RWPE2 (cell line): ENCODE results near the gene WDR55.

Experiments
- ATAC-seq: fragments of 200-7000 bp; cut with Tn5 transposase; 3 replicates; pipeline ENCODE4 v1.9.1; 2021; ENCODE audit warnings: low read depth
- DNase-seq: peaks from one replicate; pipeline ENCODE4 v3.0.0-alpha.2; 2020; ENCODE audit warnings: low spot score
- H3K27ac ChIP-seq: fragments of 450-650 bp; 2 replicates; pipeline ENCODE4 v1.5.1; 2017; ENCODE audit warnings: mild to moderate bottlenecking; ENCODE audit not compliant: poor library complexity, severe bottlenecking
- H3K27me3 ChIP-seq: fragments of 250-450 bp; sonication (Bioruptor Pico); 2 replicates; pipeline ENCODE4 v1.5.1; 2021; ENCODE audit warnings: mild to moderate bottlenecking, moderate library complexity; ENCODE audit not compliant: insufficient read depth, poor library complexity, severe bottlenecking
- H3K36me3 ChIP-seq: fragments of 250-450 bp; sonication (Bioruptor Pico); 2 replicates; pipeline ENCODE4 v1.5.1; 2020; ENCODE audit warnings: low read depth, mild to moderate bottlenecking, moderate library complexity
- H3K4me1 ChIP-seq: fragments of 250-450 bp; sonication (Bioruptor Pico); 2 replicates; pipeline ENCODE4 v1.5.1; 2021; ENCODE audit warnings: mild to moderate bottlenecking, moderate library complexity; ENCODE audit not compliant: insufficient read depth, poor library complexity, severe bottlenecking
- H3K4me3 ChIP-seq: fragments of 250-450 bp; sonication (Bioruptor Pico); 2 replicates; pipeline ENCODE4 v1.5.1; 2021; ENCODE audit warnings: mild to moderate bottlenecking, moderate library complexity; ENCODE audit not compliant: severe bottlenecking
- H3K9me3 ChIP-seq: fragments of 250-450 bp; sonication (Bioruptor Pico); 2 replicates; pipeline ENCODE4 v1.5.1; 2021; ENCODE audit warnings: mild to moderate bottlenecking, moderate library complexity; ENCODE audit not compliant: severe bottlenecking
- TF ChIP-seq, protein P1 (sequence below): fragments of 450-650 bp; IDR thresholded peaks from one replicate; pipeline ENCODE4 v1.5.1; 2017; ENCODE audit warnings: mild to moderate bottlenecking, moderate library complexity; ENCODE audit not compliant: poor library complexity, severe bottlenecking

WDR55 gene

DNA sequence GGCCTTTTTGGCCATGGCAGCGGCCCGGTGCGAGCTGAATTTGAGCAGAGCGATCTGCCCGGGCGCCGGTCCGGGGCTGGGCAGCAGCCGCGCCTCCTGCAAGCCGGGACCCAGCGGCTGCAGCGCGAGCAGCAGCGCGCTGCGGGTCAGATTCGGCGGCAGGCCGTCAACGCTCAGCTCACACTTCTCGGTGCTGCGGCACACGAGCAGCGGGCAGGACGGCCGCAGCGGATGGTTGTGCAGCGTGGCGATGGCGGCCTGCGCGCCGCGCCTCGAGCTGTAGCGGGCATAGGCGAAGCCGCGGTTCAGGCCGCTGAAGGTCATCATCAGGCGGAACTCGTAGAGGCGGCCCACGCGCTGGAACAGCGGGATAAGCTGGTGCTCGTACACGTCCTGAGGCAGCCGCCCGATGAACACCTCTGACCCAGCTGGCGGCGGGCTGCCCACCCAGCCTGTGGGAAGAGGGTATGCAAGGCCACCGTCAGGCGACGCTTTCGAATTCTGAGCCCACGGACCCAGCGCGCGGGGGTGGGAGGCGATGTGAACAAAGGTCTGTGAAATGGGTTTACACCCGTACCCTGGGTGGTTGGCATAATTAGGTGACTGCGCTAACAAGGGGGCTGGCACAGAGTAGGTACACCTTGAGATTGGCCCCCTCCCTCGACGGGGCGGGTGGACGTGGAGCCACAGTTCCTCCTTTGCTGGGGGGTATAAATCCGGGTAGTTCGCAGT is 7.9 kb downstream of the WDR55 start:
- ATAC-seq (no peak), DNase-seq (peak; percentile 68)
- Histone ChIP-seq H3K27ac (no peak overlapping the region), H3K36me3 (peaks cover 86% of the 10 kb centered on the region), H3K4me3 (no peak overlapping the region), H3K9me3 (no peaks in the 10 kb centered on the region), H3K4me1 (no peaks in the 10 kb centered on the region), H3K27me3 (no peaks in the 10 kb centered on the region)
- TF ChIP-seq, protein P1, sequence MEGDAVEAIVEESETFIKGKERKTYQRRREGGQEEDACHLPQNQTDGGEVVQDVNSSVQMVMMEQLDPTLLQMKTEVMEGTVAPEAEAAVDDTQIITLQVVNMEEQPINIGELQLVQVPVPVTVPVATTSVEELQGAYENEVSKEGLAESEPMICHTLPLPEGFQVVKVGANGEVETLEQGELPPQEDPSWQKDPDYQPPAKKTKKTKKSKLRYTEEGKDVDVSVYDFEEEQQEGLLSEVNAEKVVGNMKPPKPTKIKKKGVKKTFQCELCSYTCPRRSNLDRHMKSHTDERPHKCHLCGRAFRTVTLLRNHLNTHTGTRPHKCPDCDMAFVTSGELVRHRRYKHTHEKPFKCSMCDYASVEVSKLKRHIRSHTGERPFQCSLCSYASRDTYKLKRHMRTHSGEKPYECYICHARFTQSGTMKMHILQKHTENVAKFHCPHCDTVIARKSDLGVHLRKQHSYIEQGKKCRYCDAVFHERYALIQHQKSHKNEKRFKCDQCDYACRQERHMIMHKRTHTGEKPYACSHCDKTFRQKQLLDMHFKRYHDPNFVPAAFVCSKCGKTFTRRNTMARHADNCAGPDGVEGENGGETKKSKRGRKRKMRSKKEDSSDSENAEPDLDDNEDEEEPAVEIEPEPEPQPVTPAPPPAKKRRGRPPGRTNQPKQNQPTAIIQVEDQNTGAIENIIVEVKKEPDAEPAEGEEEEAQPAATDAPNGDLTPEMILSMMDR: no peak

DNA sequence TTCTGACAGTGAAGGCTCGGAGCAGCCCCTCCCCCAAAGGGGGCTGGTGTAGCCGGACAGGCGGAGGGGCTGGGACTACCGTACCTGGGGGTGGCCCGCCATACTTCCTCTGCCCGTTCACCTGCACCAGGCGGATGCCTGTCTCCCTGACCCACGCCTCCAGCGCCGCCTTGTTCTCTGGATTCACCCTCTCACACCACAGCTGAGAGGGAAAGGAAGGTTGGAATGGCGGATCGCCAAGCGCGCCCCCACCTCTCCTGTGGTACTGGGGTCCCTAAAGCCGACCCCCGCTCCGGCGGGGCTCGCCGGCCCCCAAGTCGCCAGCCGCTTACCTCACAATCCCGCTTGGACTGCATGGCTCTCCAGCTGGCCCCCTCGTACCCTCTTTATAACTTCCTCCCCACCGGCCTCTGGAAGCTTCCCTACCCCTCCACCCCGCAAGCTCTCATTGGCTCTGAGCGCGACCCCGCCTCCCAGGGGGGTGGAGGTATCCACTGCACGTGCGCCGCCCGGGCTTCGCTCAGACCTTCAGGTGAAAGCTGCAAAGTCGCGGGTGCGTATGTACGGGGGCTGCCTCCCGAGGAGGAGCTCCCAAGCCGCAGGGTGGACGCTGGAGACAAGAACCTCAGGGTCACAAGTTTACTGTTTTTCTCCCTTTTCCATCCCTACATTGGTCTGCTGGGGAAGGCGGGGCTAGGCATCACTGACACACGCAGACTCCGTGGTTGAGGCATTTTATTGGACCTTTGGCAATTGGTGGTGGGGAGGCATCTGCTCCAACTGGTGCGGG is 8.7 kb downstream of the WDR55 start, which contains the start of gene DND1:
Gene DND1 (minus strand): TSS at position 390 of the 790 bp plus-strand sequence. CDS start 34 bp downstream, at position 356.
- no peaks in the 10 kb centered on the region for H3K9me3 ChIP-seq
- no peak within 1 kb of the TSS for H3K4me3 ChIP-seq
- DNase-seq (peak; percentile 71), ATAC-seq (no peak; the same call in 2 of the 3 replicates)
- no peaks in the 10 kb centered on the region for H3K4me1 ChIP-seq
- H3K36me3 ChIP-seq: peaks cover 86% of the 10 kb centered on the region
- TF ChIP-seq, protein P1: no peak
- H3K27ac ChIP-seq: no peak within 1 kb of the TSS
- no peaks in the 10 kb centered on the region for H3K27me3 ChIP-seq

DNA sequence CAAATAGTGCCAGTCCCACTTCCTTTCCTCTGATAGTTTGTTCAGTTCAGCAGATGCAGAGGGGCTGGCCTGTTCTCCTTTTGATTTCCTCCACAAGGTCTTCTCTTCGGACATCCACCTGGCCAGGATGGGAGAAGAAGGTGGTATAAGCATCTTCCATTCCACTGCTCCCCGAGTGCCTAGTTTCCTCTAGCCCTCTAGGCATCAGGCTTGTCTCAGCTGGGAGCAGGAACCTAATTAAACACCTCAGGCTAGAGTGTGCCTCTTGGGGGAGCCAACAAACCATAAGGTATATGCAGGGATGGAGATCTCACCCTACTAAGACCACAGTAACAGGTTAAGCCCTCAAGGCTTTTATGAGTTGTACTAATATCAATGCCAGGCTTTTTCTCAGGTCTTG is 9.5 kb downstream of the WDR55 start:
- Histone ChIP-seq H3K4me3 (no peak overlapping the region), H3K9me3 (no peaks in the 10 kb centered on the region), H3K36me3 (peaks cover 84% of the 10 kb centered on the region), H3K27me3 (no peaks in the 10 kb centered on the region), H3K27ac (no peak overlapping the region), H3K4me1 (no peaks in the 10 kb centered on the region)
- peak; percentile 28 for ATAC-seq
- no peak for DNase-seq
- TF ChIP-seq, protein P1: no peak

DNA sequence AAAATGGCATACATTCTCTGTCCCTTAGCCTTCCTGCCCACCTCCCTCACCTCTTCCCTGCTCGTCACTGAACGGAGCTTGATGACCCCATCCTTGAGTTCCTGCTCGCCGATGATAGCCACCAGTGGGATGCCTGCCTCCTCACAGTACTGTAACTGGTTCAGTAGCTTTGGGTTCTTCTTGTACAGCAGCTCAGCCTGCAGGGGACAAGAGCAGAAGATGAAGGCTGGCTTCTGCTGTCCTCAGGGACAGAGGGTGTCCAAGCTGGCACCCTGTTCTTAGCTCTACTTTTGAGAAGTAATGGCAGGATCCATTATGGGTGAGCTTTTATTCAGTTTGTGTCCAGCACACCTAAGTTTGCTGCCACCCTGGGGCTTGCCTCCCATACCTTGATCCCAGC is 9.9 kb downstream of the WDR55 start:
- no peak for DNase-seq
- Histone ChIP-seq H3K4me1 (no peaks in the 10 kb centered on the region), H3K36me3 (peaks cover 84% of the 10 kb centered on the region), H3K27ac (no peak overlapping the region), H3K4me3 (no peak overlapping the region), H3K27me3 (no peaks in the 10 kb centered on the region), H3K9me3 (no peaks in the 10 kb centered on the region)
- no peak; the same call in 1 of the 3 replicates for ATAC-seq
- TF ChIP-seq, protein P1: no peak
